ENCODE results near the gene RPL27A.
"Not testable (repeated sequence)": the region's sequence is repeated elsewhere in the genome, so short reads cannot be mapped to it uniquely, and the experiment has no call there.

The RPL27A gene

DNA sequence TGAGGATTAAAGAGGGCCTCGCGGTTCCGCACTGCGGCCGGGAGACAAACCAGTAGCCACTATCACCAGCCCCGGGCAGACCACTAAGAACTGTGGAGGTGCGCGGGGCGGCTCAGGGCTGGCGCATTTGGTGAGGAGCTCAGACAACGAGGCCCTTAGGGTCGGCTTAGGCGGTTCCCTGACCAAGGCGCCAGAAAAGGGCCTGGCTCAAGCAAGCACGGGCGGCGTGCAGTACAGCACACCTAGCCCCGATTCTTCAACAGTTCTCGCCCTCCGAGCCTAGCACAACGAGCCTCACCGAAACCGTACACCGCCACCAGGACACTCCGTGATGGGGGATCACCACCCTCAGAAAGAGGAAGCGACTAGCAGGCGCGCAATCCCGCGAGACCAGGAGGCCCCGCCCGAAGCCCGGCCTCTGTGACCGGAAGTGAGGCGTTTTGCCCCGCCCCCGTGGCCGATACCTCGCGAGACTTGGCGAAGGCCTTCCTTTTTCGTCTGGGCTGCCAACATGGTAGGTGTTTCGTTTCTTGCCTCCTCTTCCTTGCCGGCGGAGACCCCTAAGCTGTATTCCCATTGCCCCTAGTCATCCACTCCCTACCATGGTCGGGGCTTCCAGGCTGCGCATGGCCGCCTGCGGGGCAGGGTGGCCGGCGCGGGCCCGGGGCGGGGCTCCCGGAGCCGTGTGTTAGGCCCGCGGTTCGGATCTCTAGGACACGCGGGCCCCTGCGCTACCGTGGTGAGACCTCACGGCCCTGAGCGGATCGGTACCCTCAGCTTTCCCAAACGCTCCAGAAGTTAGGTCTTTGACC is at the start of gene RPL27A, which contains the start of gene TRIM66:
TSS of gene RPL27A (plus strand) at position 490 of the 812 bp plus-strand sequence. CDS start at position 512, 22 bp downstream.
TSS of gene TRIM66 (minus strand) at position 363 of the 812 bp plus-strand sequence. CDS start 10,391 bp downstream, outside the sequence.
- DNase-seq (ENCODE audit: low spot score), result peak; percentile 91

DNA sequence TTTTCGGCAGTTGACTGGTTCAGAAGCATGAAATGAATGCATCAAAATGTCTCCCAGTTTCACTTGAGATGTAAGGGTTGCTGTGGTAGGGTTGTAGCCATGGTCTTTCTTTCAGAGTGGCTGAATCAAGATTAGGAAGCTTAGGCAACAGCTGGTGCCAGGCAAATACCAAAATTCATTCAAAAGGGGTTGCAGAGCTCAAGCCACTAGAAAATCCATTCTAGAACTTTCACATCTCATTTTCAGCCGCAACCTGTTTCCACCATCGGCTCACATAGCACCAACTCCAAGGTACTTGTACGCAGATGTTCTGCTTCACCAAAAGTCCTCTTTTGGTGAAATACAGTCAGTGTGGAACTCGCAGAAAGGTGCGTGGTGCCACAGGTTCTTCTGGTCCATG is 48.1 kb upstream of the RPL27A start:
- DNase-seq (ENCODE audit: low spot score), result no peak

DNA sequence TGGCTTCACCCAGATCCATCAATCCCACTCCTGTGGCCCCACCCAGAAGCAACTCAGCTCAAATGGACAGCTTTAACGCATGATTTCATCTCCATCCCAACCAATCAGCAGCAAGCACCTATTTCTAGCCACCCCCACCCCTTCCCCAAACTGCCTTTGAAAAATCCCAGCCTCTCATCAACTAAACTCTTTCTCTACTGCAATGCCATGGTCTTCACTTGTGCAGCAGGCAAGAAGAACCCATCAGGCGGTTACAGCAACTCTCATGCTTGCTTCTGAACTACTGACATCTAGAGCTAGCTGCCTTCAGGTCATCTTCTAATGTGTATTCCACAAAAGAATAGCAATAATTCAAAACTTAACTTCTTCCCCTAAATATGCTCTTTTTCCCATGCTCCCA is 46.5 kb upstream of the RPL27A start:
- no peak for DNase-seq (ENCODE audit: low spot score)

DNA sequence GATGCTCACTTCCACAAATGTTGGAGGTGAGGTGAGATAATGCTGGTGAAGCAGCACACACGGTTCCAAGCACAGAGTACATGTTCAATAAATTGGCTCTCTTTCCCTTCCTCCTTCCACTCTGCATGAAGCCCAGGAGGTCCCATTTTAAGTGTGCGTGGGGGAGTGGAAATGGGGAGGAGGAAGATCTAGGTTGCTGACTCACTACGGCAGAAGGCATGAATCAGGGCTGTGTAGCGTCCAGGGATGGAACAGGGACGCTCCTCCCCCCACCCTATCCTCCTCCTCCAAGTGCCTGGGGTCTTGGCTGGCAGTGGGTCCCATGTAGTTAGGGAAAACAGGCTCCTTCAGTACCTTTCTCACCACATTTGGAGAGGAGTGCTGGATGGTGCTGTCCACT is 44.3 kb upstream of the RPL27A start:
- no peak for DNase-seq (ENCODE audit: low spot score)

DNA sequence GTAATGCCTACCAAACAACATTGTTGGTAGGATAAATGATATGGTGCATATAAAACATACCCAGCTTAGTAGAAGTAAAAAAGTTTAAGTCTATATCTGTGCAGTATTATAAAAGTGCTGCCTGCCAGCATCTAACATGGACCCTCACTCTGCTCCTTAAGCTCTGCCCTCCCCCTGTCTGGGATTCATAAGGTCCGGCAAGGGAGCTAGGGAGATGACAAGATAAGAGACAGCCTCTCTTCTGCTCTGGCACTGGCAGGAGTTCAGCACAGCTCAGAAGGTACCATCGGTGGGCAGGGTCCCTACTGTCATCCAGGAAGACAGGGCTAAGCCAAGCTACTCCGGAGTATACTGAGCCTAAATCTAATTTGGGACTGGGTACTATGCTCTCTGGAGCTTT is 42.9 kb upstream of the RPL27A start:
- no peak for DNase-seq (ENCODE audit: low spot score)

DNA sequence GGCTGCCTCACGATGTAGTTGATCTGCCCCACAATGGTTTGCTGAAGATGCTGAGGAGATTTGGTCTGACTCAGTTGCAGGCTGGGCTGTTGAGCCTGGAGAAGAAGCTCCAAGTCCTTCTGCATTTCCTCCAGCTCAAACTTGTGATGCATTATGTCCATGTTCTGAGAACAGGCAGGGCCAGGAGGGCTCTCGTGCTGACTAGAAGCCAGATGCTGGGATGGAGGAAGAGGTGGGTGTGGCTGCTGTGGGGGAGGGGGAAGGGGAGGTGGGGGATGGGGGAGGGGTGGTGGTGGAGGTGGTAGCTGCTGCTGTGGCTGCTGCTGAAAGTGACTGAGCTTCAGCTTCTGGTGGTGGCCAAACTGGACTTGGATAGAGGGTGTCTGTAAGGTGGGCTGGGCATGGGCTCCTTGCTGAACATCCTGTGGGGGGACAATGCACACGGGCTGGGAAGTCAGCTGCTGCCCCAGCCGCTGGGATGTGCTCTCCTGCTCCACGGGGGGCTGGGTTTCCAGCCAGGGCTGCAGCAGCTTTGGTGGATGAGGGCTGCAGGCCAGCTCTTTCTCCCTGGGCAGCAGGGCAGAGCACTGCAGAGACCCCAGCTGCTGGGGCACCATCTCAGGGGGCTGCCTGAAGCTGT is 42.2 kb upstream of the RPL27A start:
- DNase-seq (ENCODE audit: low spot score), result no peak

DNA sequence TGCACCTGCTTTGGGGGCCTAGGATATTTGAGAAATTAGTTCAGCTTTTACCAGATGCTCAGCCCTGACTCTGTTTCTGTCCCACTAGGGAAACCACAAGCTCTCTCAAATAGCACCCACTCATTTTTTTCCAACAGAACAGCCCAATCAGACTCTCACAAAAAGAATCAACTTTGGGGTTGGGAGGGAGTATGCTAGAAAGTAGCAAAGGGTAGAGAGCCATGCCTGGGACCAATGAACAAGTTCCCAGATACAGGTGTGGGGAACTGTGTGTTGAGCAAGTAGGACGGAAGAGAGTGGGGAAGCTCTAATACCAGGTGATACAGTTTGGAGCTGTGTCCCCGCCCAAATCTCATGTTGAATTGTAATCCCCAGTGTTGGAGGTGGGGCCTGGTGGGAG is 41.3 kb upstream of the RPL27A start:
- DNase-seq (ENCODE audit: low spot score), result no peak

DNA sequence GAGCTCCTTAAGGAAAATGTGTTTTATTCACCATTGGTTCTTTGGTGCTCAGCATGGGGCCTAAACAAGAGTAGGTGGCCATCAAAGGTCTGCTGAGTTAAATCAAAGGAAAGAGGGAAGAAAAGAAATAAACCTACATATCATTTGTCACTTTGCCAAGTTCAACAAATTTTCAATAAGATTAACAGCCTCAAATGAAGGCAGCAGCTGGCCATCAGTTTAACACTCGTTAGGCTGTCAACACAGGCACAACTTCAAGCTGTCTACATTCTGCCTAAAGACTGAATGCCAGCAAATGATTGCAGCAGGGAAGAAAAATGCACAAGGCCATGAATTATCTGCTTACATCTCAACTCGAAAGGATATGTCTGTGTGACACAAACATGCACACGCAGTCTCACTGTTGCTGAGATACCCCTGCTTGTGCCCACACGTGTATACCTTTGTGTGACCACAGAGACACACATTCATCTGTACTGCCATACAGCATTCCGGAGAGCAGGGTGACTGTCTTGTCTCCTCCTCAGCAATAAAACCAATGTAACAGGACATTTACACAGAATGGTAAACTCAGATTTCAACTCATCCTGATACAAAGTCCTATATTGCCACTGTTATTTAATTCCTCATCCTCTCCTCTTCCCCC is 40.3 kb upstream of the RPL27A start:
- DNase-seq (ENCODE audit: low spot score), result no peak

DNA sequence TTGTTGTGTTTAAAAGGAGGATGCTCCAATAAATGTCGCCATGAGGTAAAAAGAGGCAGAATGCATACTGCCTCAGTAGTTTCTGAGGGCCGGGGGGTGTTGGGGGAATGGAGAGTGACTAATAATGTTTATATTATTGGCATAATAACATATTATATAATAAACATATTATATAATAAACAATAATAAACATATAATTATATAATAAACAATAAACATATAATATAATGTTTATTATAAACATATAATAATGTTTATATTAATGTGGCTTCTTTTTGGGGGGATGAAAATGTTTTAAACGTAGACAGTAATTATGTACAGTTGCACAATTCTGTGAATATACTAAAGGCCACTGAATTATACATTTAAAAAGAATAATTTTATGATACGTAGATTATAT is 35.7 kb upstream of the RPL27A start:
- no peak for DNase-seq (ENCODE audit: low spot score)

DNA sequence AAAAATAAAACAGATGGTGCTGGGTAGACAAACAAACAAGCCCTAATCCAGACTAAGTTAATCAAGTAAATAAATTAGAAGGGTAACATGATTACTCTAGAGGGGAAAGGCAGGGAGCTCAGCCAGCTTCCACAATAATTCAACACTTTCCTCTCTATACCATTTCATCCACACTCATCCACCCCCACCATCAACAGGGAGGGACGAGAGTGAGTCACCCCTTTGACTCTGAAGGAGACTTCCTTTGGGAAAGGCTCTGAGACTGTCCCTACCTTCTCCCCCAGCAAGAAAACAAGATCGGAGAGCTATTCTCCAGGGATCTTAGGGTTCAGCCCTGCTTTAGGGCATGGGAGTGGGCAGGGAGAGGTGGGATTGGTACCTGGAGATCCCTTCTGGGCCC is 33.2 kb upstream of the RPL27A start:
- DNase-seq (ENCODE audit: low spot score), result no peak

DNA sequence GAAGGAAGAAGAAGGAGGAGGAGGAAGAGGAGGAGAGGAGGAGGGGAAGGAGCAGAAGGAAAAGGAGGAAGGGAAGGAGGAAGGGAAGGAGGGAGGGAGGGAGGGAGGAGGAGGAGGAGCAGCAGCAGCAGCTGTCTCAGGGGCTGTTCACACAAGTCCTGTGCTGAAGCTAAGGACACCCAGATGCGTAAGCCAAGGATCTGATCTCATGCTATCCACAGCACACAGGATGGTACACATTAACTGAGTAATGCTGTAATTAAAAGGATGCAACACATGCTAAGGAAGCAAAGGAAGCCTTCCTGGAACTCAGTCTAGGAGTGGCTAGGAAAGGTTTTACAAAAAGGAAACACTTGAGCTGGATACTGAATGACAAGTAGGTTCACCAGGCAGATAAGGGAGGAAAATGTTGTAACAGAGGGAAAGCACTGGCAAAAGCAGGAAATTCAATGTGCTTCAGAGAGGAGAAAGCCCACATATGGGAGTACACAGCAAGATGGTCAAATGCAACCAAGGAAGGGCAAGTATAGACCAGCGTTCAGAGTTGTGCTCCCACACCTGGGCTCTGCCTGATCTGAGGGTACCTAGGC is 32.1 kb upstream of the RPL27A start:
- DNase-seq (ENCODE audit: low spot score), result no peak

DNA sequence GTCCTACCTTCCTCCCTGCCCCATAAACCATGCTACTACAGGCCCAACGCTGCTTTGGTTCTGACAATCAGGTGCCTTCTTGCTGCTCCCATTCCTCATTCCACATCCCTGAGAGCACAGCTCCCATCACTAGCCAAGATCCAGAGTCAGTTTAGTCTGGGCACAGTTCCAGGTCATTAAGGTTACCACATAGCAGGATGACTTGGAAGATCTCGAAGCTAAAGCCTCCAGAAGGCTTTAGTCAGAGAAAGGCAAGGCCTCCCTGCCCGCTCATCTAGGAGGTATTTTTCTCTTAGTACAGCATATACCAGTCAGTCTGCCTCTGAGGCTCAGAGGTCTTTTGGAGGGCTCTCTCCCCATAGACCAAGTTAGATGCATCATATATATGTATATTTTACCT is 30.5 kb upstream of the RPL27A start:
- no peak for DNase-seq (ENCODE audit: low spot score)

DNA sequence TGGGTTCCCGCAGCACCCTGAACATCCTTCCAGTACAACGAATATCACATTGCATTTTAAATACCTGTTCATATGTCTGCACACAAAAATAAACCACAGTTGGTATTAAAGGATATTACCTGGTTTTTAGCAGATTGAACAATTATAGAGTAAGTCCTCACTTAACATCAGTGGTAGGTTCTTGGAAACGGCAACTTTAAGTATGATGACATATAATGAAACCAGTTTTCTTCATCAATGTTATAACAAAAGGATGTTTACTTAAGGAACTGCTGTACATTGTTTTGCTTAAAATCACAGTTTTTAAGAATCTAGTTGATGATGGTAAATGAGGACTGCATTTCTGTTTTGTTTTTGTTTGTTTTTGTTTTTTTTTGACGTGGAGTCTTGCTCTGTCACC is 28.1 kb upstream of the RPL27A start:
- no peak for DNase-seq (ENCODE audit: low spot score)

DNA sequence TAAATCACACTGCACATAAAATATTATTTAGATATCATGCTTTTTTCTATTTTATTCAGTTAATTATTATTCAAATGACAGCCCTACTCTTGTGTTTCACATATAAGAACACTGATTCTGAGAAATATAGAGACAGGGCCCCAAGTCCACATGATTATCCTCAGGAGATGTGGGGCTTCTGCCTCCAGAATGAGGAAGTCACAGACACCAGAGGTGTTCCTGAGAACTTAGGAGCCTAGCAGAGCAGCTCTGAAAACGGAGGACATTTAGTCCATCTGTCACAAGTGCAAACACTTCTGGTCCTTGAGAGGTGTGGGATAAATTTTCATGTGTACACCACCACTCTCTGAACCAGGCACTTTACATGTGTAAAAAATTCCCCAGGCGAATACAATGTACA is 26.3 kb upstream of the RPL27A start:
- DNase-seq (ENCODE audit: low spot score), result no peak

DNA sequence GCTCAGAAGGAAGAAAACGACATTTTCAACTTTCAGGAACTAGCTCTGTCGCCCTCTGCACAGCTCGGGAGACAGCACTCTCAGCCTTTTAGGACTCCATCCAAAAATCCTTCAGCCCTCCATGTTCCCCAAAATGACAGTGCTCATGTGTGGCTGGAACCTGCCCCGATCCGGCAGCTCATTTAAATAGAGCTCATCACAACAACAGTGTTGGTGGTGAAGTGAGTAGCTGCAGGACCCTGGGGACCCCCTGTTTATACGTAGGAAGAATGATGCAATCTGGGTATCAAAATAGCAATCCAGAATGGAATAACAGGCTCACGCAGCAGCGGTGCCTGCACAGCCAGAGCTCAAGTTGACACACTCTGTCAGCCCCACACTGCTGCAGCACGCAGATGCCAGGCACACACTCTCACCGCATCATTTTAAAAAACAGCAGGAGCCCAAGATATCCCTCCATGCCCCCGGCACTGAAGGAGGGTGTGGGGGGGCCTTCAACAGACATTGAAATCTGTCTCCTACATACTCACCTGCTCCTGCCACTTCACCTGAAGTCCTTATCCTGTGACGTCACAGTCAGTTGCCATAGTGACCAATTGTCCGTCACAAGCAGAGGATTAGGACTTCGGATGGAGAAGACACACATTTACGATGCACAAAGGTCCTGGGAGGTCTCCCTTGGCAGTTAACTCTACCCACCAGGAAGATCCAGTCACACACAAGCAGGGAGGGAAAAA is 24.1 kb upstream of the RPL27A start:
- no peak for DNase-seq (ENCODE audit: low spot score)

DNA sequence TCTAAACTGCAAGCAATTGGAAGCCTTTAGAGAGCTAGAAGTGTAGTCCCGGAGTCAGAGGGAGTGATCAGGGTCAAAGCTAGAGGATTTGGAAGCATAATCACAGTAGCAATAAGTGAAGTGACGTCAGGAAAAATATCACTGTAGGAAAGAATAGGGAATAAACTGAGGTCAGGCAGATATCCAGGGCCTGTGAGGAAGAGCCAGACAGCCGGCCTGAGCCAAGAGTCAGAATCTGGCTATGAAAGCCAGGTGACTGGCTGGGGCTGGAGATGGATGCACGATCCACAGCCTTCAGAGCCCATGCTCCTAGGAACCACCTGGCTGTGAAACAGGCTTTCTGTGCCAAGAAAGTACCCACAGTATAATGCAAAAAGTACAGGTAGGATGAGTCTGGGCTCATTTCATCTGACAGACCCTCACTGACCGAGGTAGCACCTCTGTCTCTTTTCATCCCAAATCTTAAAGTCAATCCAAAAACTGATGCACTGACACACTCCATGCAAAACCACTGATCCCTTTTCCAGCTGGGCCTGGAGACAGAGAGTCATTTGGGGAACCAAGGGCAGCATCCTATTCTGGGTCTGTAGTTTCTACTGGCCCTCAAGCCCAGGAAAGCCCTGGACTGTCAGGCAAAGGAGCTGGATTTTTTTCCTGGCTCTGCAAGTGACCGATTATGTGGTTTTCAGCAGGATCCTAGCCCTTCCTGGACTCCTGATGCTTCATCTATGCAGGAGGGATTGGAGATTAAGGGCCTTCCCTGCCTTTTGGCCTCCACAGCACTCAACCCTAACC is 21.4 kb upstream of the RPL27A start:
- no peak for DNase-seq (ENCODE audit: low spot score)

DNA sequence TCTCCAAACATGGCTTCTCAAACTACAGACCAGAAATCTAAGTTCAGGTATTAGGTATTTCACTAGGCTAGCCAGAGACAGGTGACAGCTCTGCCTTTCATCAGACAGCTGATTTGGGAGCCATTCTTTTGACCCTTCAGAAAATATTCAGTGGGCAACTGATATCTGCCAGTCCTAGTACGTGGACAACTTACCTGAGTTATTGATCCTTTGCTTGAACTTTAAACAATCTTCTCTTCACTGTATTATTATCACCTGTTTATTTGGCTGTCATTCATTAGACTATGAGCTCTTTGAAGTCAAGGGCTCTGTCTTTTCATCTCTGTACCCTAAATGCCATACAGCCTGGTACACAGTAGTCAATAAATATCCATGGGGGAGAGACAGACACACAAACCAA is 17.4 kb upstream of the RPL27A start:
- no peak for DNase-seq (ENCODE audit: low spot score)

DNA sequence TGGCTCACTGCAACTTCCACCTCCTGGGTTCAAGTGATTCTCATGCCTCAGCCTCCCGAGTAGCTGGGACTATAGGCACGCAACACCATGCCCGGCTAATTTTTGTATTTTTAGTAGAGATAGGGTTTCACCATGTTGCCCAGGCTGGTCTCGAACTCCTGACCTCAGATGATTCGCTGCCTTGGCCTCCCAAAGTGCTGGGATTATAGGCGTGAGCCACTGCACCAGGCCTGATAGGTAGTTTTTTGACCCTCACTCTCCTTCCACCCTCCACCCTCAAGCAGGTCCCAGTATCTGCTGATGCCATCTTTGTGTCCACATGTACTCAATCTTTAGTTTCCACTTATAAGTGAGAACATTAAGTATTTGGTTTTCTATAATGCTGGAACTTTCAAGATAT is 12.5 kb upstream of the RPL27A start:
- not testable (repeated sequence) for DNase-seq (ENCODE audit: low spot score)

DNA sequence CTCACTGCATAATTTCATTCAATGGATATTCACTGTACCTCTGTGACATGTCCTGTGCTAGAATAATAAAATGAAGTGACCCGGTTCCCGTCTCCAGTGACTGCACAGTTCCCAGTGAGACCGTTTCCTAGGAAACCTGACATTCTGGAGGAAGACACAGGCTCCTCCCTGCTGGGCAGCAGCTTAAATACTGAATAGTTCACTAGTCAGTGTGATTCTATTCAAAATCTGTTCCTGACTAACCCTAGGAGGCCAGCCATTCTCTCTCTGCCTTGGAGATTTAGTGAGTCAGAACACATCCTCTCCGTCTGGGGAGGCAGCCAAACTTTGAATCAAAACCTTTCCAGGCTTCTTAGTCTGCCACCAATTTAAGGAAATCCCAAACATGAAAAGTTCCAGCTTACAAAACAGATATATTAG is 11.4 kb upstream of the RPL27A start:
- no peak for DNase-seq (ENCODE audit: low spot score)

DNA sequence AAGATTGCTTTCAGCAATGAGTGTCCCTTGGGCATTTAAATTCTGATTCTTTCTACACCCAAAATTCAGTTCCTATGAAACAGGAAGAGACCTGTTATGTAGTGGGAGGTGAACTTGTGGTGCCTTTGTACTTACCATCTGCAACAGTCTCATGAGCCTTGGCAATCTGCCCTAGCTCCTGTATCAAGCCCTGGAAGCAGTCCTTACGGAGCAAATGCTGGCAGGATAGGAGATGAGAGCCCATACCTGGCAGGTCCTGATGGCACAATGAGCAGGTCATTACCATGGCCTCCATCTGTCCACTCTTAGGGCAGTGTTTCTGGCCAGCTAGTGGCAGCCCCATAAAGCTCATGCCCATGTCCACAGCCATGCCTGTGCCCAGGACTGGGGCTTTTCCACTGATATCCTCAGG is 10.9 kb upstream of the RPL27A start:
- DNase-seq (ENCODE audit: low spot score), result no peak

DNA sequence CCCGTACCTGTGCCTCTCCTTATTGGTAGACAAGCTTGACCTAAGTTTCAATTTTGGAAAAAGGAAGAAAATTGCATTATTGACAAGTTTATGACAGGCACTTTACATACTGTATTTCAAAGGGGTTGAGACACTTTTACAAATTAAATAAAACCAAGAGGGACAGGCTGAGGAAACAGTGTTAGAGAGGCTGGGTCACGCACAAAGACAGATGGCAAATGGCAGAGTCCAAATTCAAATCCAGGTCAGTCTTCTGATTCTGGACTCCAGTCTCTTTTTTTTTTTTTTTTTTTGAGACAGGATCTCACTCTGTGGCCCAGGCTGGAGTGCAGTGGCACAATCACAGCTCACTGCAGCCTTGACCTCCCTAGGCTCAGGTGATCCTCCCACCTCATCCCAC is 10.2 kb upstream of the RPL27A start:
- no peak for DNase-seq (ENCODE audit: low spot score)

Data from HuH-7 (cell line).